PC-3 (cell line): ENCODE measurements around the gene CTNNAL1.

Experiments used
- CTCF ChIP-seq: fragments of 300-600 bp; sonication (generic); conservative IDR thresholded peaks from 2 replicates; pipeline ENCODE4 v1.5.1; 2017; ENCODE audit warnings: antibody characterized with exemption, low read depth, mild to moderate bottlenecking, low read length
- EZH2 ChIP-seq: fragments of 300-600 bp; sonication (generic); IDR thresholded peaks from one replicate; pipeline ENCODE4 v1.6.1; 2017; ENCODE audit warnings: antibody characterized with exemption, mild to moderate bottlenecking, low read length; ENCODE audit not compliant: unreplicated experiment
- EZH2phosphoT487 ChIP-seq: fragments of 300-600 bp; sonication (generic); IDR thresholded peaks from 2 replicates; pipeline ENCODE4 v1.6.1; 2018; ENCODE audit warnings: mild to moderate bottlenecking, antibody characterized with exemption, low read length, borderline replicate concordance

GRCh38 chr9:109028457-109028856 lies 15.2 kb upstream of the CTNNAL1 start:
- TF ChIP-seq CTCF (no peak), EZH2 (no peak), EZH2phosphoT487 (no peak)
